Measurements from ENCODE around the gene SEPTIN2.

DNA sequence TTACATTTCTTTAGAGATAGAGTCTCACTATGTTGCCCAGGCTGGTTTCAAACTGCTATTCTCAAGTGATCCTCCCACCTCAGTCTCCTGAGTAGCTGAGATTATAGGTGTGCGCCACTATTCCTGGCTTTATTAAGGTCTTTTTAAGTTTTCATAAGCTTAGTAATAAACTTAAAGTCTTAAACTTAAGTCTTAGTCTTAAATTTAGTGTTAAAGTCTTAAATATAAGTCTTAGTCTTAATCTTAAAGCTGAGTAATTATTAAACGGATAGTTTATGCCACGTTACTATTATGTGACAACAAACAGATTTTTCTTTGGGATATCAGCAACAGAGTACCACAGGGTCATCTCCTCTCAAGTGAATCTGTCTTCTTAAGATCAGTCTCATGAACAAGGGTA lies 52.9 kb downstream of the SEPTIN2 start:
- TF ChIP-seq, protein P1, sequence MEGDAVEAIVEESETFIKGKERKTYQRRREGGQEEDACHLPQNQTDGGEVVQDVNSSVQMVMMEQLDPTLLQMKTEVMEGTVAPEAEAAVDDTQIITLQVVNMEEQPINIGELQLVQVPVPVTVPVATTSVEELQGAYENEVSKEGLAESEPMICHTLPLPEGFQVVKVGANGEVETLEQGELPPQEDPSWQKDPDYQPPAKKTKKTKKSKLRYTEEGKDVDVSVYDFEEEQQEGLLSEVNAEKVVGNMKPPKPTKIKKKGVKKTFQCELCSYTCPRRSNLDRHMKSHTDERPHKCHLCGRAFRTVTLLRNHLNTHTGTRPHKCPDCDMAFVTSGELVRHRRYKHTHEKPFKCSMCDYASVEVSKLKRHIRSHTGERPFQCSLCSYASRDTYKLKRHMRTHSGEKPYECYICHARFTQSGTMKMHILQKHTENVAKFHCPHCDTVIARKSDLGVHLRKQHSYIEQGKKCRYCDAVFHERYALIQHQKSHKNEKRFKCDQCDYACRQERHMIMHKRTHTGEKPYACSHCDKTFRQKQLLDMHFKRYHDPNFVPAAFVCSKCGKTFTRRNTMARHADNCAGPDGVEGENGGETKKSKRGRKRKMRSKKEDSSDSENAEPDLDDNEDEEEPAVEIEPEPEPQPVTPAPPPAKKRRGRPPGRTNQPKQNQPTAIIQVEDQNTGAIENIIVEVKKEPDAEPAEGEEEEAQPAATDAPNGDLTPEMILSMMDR (IDR thresholded peaks at IDR 0.05): no peak
- no peak for TF ChIP-seq POLR2A (IDR thresholded peaks at IDR 0.05)

All from thyroid gland (tissue), 4 donors.